ENCODE measurements around the gene GOLGA6L10.
"Not testable (repeated sequence)": the region's sequence is repeated elsewhere in the genome, so short reads cannot be mapped to it uniquely, and the experiment has no call there.

GOLGA6L10 gene

GRCh38 chr15:82362790-82363189, 13.5 kb upstream of the GOLGA6L10 start:
- not testable (repeated sequence) for H3K9ac ChIP-seq (ENCODE audit: low read depth, low read length); H3K36me3 ChIP-seq (ENCODE audit: insufficient read depth, low read length); H3K9me3 ChIP-seq (ENCODE audit: control insufficient read depth, insufficient read depth, low read length); H3K4me1 ChIP-seq (ENCODE audit: insufficient read depth, low read length)

- H3K36me3 ChIP-seq (ENCODE audit: insufficient read depth, low read length); H3K4me1 ChIP-seq (ENCODE audit: insufficient read depth, low read length); H3K9ac ChIP-seq (ENCODE audit: low read depth, low read length); H3K9me3 ChIP-seq (ENCODE audit: control insufficient read depth, insufficient read depth, low read length): not testable (repeated sequence)
Observed at GRCh38 chr15:82360618-82361017, 11.3 kb upstream of the GOLGA6L10 start.

- not testable (repeated sequence) for H3K36me3 ChIP-seq (ENCODE audit: insufficient read depth, low read length); H3K4me1 ChIP-seq (ENCODE audit: insufficient read depth, low read length); H3K9ac ChIP-seq (ENCODE audit: low read depth, low read length); H3K9me3 ChIP-seq (ENCODE audit: control insufficient read depth, insufficient read depth, low read length)
Observed at GRCh38 chr15:82355055-82355454, 5.8 kb upstream of the GOLGA6L10 start.

GRCh38 chr15:82354546-82354945, 5.3 kb upstream of the GOLGA6L10 start:
- H3K9me3 ChIP-seq (ENCODE audit: control insufficient read depth, insufficient read depth, low read length); H3K4me1 ChIP-seq (ENCODE audit: insufficient read depth, low read length); H3K9ac ChIP-seq (ENCODE audit: low read depth, low read length); H3K36me3 ChIP-seq (ENCODE audit: insufficient read depth, low read length): not testable (repeated sequence)

DNA sequence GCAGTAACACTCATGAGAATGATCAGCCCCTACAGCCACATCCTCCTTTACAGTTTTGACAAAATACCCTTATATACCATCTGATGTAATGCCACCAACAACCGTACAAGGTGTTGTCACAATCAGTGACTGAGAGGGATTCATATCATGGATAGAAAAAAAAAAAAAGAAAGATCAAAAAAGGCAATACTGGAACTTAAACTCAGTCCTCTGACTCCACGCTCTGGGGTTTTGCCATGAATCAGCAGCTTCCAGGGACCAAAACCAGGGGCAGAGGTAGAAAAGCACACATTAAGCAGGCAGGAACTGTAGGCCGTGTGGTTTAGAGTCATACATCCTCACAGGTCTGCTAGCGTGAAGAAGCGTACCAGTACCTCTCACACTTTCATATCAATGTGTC, 1.6 kb downstream of the GOLGA6L10 start:
- not testable (repeated sequence) for H3K9ac ChIP-seq (ENCODE audit: low read depth, low read length); H3K4me1 ChIP-seq (ENCODE audit: insufficient read depth, low read length); H3K36me3 ChIP-seq (ENCODE audit: insufficient read depth, low read length); H3K9me3 ChIP-seq (ENCODE audit: control insufficient read depth, insufficient read depth, low read length)

GRCh38 chr15:82345176-82345575, 4.1 kb downstream of the GOLGA6L10 start:
- not testable (repeated sequence) for H3K36me3 ChIP-seq (ENCODE audit: insufficient read depth, low read length); H3K4me1 ChIP-seq (ENCODE audit: insufficient read depth, low read length); H3K9ac ChIP-seq (ENCODE audit: low read depth, low read length); H3K9me3 ChIP-seq (ENCODE audit: control insufficient read depth, insufficient read depth, low read length)

- not testable (repeated sequence) for H3K36me3 ChIP-seq (ENCODE audit: insufficient read depth, low read length); H3K9ac ChIP-seq (ENCODE audit: low read depth, low read length); H3K9me3 ChIP-seq (ENCODE audit: control insufficient read depth, insufficient read depth, low read length); H3K4me1 ChIP-seq (ENCODE audit: insufficient read depth, low read length)
Observed at GRCh38 chr15:82344421-82344820, 4.9 kb downstream of the GOLGA6L10 start.

GRCh38 chr15:82343851-82344250, 5.4 kb downstream of the GOLGA6L10 start:
- not testable (repeated sequence) for H3K4me1 ChIP-seq (ENCODE audit: insufficient read depth, low read length); H3K9me3 ChIP-seq (ENCODE audit: control insufficient read depth, insufficient read depth, low read length); H3K36me3 ChIP-seq (ENCODE audit: insufficient read depth, low read length); H3K9ac ChIP-seq (ENCODE audit: low read depth, low read length)

- not testable (repeated sequence) for H3K9me3 ChIP-seq (ENCODE audit: control insufficient read depth, insufficient read depth, low read length); H3K9ac ChIP-seq (ENCODE audit: low read depth, low read length); H3K36me3 ChIP-seq (ENCODE audit: insufficient read depth, low read length); H3K4me1 ChIP-seq (ENCODE audit: insufficient read depth, low read length)
Observed at GRCh38 chr15:82342632-82343374, 6.5 kb downstream of the GOLGA6L10 start.

DNA sequence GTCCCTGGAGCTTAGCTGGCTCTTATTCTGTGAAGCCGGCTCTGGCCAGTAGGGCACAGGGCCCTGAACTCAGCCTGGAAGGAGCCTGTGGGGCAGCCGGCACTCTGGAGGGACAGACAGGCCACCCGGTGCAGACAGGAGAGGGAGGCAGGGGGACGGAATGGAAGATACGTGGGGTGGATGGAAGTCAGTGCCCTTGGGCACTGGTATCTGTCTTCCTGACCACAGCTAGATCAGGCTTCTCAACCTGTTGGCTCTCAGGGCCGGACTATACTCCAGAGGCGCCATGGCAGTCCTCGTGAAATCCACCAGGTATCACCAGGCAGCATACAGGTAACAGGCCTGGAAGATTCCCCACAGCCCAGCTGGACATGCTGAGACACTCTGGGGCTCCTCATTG, 10.7 kb downstream of the GOLGA6L10 start:
- not testable (repeated sequence) for H3K9ac ChIP-seq (ENCODE audit: low read depth, low read length); H3K4me1 ChIP-seq (ENCODE audit: insufficient read depth, low read length); H3K36me3 ChIP-seq (ENCODE audit: insufficient read depth, low read length); H3K9me3 ChIP-seq (ENCODE audit: control insufficient read depth, insufficient read depth, low read length)

DNA sequence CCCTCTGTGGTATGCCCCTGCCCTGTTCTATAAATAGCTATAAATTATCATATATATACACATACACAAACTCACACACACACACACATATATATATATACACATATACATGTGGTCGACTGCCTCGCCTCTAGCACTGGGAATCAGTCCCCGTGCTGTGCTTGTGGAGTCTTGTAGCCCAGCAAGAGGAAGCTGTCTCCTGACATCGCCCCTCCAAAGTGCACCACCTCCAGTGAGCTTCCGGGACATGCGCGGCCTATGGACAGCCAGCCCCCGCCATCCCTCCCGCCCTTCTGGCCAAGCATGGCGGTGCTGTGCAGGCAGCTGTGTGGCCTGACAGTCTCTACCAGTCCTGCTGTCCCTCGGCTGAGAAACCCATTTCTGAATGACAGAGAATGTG, 11.2 kb downstream of the GOLGA6L10 start:
- not testable (repeated sequence) for H3K9ac ChIP-seq (ENCODE audit: low read depth, low read length); H3K4me1 ChIP-seq (ENCODE audit: insufficient read depth, low read length); H3K9me3 ChIP-seq (ENCODE audit: control insufficient read depth, insufficient read depth, low read length); H3K36me3 ChIP-seq (ENCODE audit: insufficient read depth, low read length)

- H3K9me3 ChIP-seq (ENCODE audit: control insufficient read depth, insufficient read depth, low read length); H3K36me3 ChIP-seq (ENCODE audit: insufficient read depth, low read length); H3K4me1 ChIP-seq (ENCODE audit: insufficient read depth, low read length); H3K9ac ChIP-seq (ENCODE audit: low read depth, low read length): not testable (repeated sequence)
Observed at GRCh38 chr15:82337051-82337450, 12.2 kb downstream of the GOLGA6L10 start.

GRCh38 chr15:82336180-82336647, 13.1 kb downstream of the GOLGA6L10 start:
- H3K9me3 ChIP-seq (ENCODE audit: control insufficient read depth, insufficient read depth, low read length): not testable (repeated sequence)

DNA sequence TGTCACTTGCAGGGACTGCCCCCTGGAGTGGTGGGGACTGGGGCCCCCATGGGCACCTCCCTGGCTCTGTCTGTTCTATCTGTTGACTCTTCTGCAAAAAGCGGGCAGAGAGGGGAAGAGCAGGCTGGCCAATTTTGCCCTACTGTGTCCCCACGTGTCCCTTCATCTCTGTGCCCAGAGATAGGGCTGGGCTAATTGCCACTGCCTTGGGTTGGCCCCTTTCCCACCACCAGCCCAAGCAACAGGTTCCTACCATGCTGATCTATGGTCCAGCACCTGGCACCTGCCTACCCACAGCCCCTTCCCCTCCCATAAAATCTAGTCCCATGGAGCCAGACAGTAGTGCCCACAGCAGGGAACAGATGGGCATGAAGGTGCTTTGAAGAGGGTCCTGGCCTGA, 14.3 kb downstream of the GOLGA6L10 start:
- not testable (repeated sequence) for H3K4me1 ChIP-seq (ENCODE audit: insufficient read depth, low read length); H3K9me3 ChIP-seq (ENCODE audit: control insufficient read depth, insufficient read depth, low read length); H3K9ac ChIP-seq (ENCODE audit: low read depth, low read length); H3K36me3 ChIP-seq (ENCODE audit: insufficient read depth, low read length)

More at GRCh38 chr15:82336180-82336647, 13.1 kb downstream of the GOLGA6L10 start:
- not testable (repeated sequence) for H3K9ac ChIP-seq (ENCODE audit: low read depth, low read length); H3K36me3 ChIP-seq (ENCODE audit: insufficient read depth, low read length); H3K4me1 ChIP-seq (ENCODE audit: insufficient read depth, low read length)

DNA sequence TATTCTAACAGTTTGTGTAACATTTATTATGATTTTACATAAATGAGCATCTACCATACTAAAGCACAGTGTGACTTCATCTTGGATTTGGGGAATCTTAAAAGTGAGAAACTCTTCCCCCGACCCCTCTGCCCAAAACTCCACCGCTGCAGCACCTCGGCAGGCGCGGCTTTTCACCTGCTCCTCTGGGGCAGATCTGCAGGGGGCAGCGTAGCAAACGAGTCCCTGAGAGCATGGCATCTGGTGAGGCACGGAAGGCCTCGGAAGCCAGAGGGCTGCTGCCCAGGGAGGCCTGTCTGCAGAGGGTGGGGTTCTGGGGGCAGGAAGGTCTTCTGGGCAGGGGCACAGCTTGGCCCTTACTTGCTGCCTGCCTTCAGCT, 14.7 kb downstream of the GOLGA6L10 start:
- H3K36me3 ChIP-seq (ENCODE audit: insufficient read depth, low read length); H3K4me1 ChIP-seq (ENCODE audit: insufficient read depth, low read length); H3K9me3 ChIP-seq (ENCODE audit: control insufficient read depth, insufficient read depth, low read length); H3K9ac ChIP-seq (ENCODE audit: low read depth, low read length): not testable (repeated sequence)
